Endometrial microvascular endothelial cells (primary cell): ENCODE measurements around the gene USP53. TPM values are rescaled to one million over a fixed set of nuclear protein-coding genes. Genes with fewer than 3 reads are reported as not detected.

Source experiments
- total RNA-seq: library from RNA; depleted of rRNA; stranded (reverse); fragments of >200 nt; gene quantifications from one replicate; pipeline ENCODE4 v1.2.3, GENCODE V29; 2015; ENCODE audit errors: inconsistent ontology term

USP53 gene
- total RNA-seq, 1 donor from 2014 or later = 128 TPM

Other genes starting within 250 kb of the USP53 start
- gene MYOZ2, start 76.9 kb upstream of the USP53 start, total RNA-seq = 0.19 TPM
- not detected for gene FABP2, start 109.4 kb downstream of the USP53 start, total RNA-seq